Testis (tissue), 3 donors: ENCODE measurements around the gene ARMS2. TPM values are rescaled to one million over a fixed set of nuclear protein-coding genes. Genes with fewer than 3 reads are reported as not detected.

ENCODE experiments used
- DNase-seq: peaks from one replicate; pipeline ENCODE4 v3.0.0-alpha.2; 2019
- H3K27ac ChIP-seq, 2 donors: fragments of 200-600 bp; sonication (generic); one replicate each; pipeline ENCODE4 v1.5.1; 2019
- H3K27me3 ChIP-seq: fragments of 200-600 bp; sonication (generic); one replicate; pipeline ENCODE4 v1.5.1; 2019
- H3K36me3 ChIP-seq: fragments of 200-600 bp; sonication (generic); one replicate; pipeline ENCODE4 v1.5.1; 2017; ENCODE audit warnings: low read depth; ENCODE audit errors: missing control alignments
- H3K4me1 ChIP-seq: fragments of 200-600 bp; sonication (generic); one replicate; pipeline ENCODE4 v1.5.1; 2019
- H3K4me3 ChIP-seq, 2 donors: fragments of 200-600 bp; sonication (generic); one replicate each; pipeline ENCODE4 v1.5.1; 2017 to 2019
- H3K9me3 ChIP-seq: fragments of 200-600 bp; sonication (generic); one replicate; pipeline ENCODE4 v1.5.1; 2017
- POLR2A ChIP-seq: fragments of 450-650 bp; IDR thresholded peaks from one replicate; pipeline ENCODE4 v1.6.1; 2017; ENCODE audit warnings: antibody characterized with exemption, mild to moderate bottlenecking, moderate library complexity
- WGBS, 2 donors: methylation state at CpG; one replicate each; pipeline ENCODE4 v1.1.5; 2018; 5-methylcytosine and 5-hydroxymethylcytosine counted together
- intact Hi-C: fragments of 100-400 bp; cut with DNase I; formaldehyde crosslinking; loops from one replicate; pipeline ENCODE4 v1.15.1; 2023; ENCODE audit warnings: low total_unique reads
- polyA plus RNA-seq: library from polyadenylated mRNA; stranded (reverse); fragments of 350-450 nt; fragmentation: Illumina TruSeq; extraction: RNeasy Lipid Tissue Mini Kit (QIAGEN cat#74804); gene quantifications from one replicate; pipeline ENCODE4 v1.2.3, GENCODE V29; 2014; ENCODE audit warnings: low read depth, low replicate concordance; ENCODE audit not compliant: insufficient read depth
- total RNA-seq, 2 donors: library from RNA; depleted of rRNA; stranded (reverse); fragments of >200 nt; gene quantifications; one replicate each; pipeline ENCODE4 v1.2.3, GENCODE V29; 2016
- TF ChIP-seq, protein P1 (sequence below), 3 experiments: fragments of 450-650 bp in 2 of 3; fragments of 200-600 bp in 1 of 3; sonication (generic) in 1 of 3; IDR thresholded peaks; one replicate each; pipeline ENCODE4 v1.5.1; 2016 to 2019; ENCODE audit warnings: antibody characterized with exemption in 3 of 3, mild to moderate bottlenecking in 2 of 3, moderate library complexity in 1 of 3

The ARMS2 gene
- total and polyA plus RNA-seq, 3 donors from 2014 or later, result 1.4 to 2.3 TPM; not detected in 1

DNA sequence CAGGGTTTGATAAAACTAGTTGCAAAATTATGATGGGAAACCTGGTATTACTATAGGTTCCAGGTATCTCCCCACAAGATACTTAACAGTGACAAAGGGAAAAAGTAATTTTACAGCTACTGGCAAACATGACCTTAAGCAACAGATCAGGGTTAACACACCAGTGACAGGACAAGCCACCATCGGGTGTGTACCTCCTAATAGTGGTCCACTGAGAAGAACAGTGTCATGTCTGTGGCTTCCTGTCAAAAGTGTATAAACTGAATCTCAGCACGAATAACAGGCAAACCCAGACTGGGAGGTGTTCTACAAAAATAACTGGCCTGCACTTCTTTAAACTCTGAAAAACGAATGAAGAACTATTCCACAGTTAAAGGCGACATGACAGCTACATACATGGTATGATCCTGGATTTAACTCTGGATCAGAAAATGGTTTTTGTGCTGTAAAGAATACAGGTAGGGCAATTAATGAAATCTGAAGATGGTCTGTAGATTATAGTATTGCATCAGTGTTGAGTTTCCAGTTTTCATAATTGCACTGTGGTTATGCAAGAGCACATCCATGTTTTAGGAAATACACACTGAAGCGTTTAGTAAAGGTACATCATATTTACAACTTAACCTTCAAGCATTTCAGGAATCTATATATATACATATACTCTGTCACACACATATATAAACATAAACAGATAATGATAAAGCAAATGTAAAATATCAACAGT lies 32.0 kb upstream of the ARMS2 start:
- DNase-seq, result no peak
- intact Hi-C loops, result no loop called here
- Histone ChIP-seq H3K27me3 (no peaks in the 10 kb centered on the region), H3K4me3 (no peak overlapping the region), H3K27ac (no peak overlapping the region), H3K4me1 (no peaks in the 10 kb centered on the region), H3K36me3 (no peaks in the 10 kb centered on the region), H3K9me3 (no peaks in the 10 kb centered on the region)
- TF ChIP-seq POLR2A, result no peak
- TF ChIP-seq, protein P1, sequence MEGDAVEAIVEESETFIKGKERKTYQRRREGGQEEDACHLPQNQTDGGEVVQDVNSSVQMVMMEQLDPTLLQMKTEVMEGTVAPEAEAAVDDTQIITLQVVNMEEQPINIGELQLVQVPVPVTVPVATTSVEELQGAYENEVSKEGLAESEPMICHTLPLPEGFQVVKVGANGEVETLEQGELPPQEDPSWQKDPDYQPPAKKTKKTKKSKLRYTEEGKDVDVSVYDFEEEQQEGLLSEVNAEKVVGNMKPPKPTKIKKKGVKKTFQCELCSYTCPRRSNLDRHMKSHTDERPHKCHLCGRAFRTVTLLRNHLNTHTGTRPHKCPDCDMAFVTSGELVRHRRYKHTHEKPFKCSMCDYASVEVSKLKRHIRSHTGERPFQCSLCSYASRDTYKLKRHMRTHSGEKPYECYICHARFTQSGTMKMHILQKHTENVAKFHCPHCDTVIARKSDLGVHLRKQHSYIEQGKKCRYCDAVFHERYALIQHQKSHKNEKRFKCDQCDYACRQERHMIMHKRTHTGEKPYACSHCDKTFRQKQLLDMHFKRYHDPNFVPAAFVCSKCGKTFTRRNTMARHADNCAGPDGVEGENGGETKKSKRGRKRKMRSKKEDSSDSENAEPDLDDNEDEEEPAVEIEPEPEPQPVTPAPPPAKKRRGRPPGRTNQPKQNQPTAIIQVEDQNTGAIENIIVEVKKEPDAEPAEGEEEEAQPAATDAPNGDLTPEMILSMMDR (IDR thresholded peaks at IDR 0.05), result no peak
- 89 to 93% methylated on average over 5 of the region's 5 CpGs for WGBS, 2 donors

DNA sequence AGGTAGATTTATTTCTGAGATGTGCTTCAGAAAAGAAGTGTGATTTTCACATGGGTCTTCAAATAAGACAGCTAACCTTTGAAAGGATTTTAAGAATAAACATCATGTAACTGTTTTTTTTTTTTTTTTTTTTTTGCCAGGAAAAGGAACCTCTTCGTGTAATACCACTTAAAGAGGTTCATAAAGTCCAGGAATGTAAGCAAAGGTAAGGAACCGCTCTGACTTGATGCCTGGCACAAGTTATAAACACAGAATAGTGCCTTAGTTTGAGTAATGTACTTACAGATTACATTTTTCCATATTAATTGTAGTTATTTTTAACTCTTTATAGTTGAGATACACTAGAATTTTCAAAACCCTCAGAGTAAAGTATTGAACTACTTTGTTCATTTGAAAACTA lies 30.4 kb upstream of the ARMS2 start:
- WGBS, 2 donors, result 90 to 97% methylated on average over 2 of the region's 2 CpGs
- no peak overlapping the region for H3K27ac ChIP-seq
- no peaks in the 10 kb centered on the region for H3K27me3 ChIP-seq
- H3K4me1 ChIP-seq, result no peaks in the 10 kb centered on the region
- intact Hi-C loops, result no loop called here
- no peaks in the 10 kb centered on the region for H3K36me3 ChIP-seq
- no peak overlapping the region for H3K4me3 ChIP-seq
- DNase-seq, result no peak
- TF ChIP-seq, protein P1 (IDR thresholded peaks at IDR 0.05), result no peak
- no peak for TF ChIP-seq POLR2A
- H3K9me3 ChIP-seq, result no peaks in the 10 kb centered on the region

DNA sequence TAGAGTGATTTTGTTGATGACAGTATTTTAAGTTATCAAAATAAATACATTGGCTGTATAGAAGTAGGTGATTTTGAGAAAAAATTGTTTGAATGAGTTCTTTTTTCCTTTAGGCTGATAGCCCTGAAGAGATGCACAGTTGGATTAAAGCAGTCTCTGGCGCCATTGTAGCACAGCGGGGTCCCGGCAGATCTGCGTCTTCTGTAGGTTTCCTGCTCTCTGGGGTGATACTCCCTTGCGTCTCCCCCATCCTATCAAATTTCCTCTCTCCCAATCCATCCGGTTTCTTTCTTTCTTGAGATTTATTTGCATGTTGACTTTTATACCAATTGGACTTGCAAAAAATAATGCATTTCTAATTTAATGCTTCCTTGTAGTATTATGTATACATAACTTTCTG lies 27.6 kb upstream of the ARMS2 start:
- Histone ChIP-seq H3K9me3 (no peaks in the 10 kb centered on the region), H3K27me3 (no peaks in the 10 kb centered on the region), H3K4me3 (no peak overlapping the region), H3K4me1 (no peaks in the 10 kb centered on the region), H3K36me3 (no peaks in the 10 kb centered on the region), H3K27ac (no peak overlapping the region)
- 83 to 89% methylated on average over 6 of the region's 6 CpGs for WGBS, 2 donors
- DNase-seq, result no peak
- TF ChIP-seq POLR2A, result no peak
- TF ChIP-seq, protein P1 (IDR thresholded peaks at IDR 0.05), result no peak
- intact Hi-C loops, result no loop called here

DNA sequence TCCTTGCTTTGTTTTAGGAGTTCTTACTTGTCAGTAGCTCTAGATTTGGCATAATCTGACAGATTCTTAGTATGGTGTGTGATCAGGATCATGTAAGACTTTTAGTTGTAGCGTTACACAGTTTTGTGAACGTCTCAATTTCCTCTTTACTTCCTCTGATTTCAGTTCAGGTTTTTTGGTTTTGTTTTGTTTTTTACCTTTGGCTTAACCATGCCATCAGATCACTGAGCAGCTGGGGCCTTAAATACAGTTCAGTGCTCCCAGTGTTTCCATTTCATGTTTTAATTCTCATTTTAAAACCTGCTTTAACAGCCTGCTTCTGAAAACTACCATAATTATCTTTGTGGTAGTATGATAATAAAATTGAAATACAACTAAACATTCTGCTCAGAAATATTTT lies 27.2 kb upstream of the ARMS2 start:
- H3K36me3 ChIP-seq, result no peaks in the 10 kb centered on the region

More for the DNA sequence above, 27.2 kb upstream of the ARMS2 start:
- no peak for DNase-seq
- no peak overlapping the region for H3K4me3 ChIP-seq
- intact Hi-C loops, result no loop called here
- 76 to 77% methylated on average over 2 of the region's 2 CpGs for WGBS, 2 donors
- TF ChIP-seq, protein P1 (IDR thresholded peaks at IDR 0.05), result no peak
- TF ChIP-seq POLR2A, result no peak
- H3K4me1 ChIP-seq, result no peaks in the 10 kb centered on the region
- no peaks in the 10 kb centered on the region for H3K27me3 ChIP-seq
- H3K27ac ChIP-seq, result no peak overlapping the region
- H3K9me3 ChIP-seq, result no peaks in the 10 kb centered on the region
